AG04449 (cell line): Measurements from ENCODE around the gene CBY2.

Experiments
- CTCF ChIA-PET: fragments of 350-600 bp; formaldehyde crosslinking; extraction: SDS; loops from one replicate; lab custom pipeline; 2021; ENCODE audit warnings: antibody characterized with exemption; lab: Yijun Ruan, JAX
- POLR2A ChIA-PET: fragments of 400-600, 350-600 bp; formaldehyde crosslinking; extraction: SDS; loops from one replicate; lab custom pipeline; 2020; ENCODE audit warnings: antibody characterized with exemption, inconsistent platforms; lab: Yijun Ruan, JAX
- DNase-seq: peaks from one replicate; pipeline ENCODE4 v3.0.0-alpha.2; 2010; ENCODE audit warnings: low read depth, low spot score
- H3K4me3 ChIP-seq: 2 replicates; pipeline ENCODE4 v1.5.1; 2011; ENCODE audit warnings: low read depth, mild to moderate bottlenecking, control low read depth, low read length
- TF ChIP-seq, protein P1 (sequence below): IDR thresholded peaks from one replicate; pipeline ENCODE4 v1.5.1; 2011; ENCODE audit warnings: mild to moderate bottlenecking, moderate library complexity, low read length, control low read depth, inconsistent platforms; ENCODE audit not compliant: insufficient read depth; ENCODE audit errors: missing control alignments

The CBY2 gene

DNA sequence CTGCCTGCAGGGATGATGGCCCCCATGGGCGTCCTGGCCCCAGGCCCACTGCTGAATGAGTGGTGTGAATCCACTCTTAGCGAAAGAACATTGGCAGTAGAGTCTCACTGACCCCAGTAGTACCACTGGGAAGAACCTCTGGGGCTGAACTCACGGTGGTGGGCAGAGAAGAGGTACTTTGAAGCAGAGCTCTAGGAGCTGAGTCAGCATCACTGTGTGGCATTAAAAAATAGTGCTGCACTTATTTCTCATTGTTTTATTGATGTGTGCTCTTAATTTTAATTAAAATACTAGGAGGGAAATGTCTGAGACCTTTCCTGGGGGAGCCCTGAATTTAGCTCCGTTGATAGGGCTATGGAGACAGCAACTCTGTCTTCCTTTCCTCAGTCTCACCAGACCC lies 61.3 kb downstream of the CBY2 start:
- TF ChIP-seq, protein P1, sequence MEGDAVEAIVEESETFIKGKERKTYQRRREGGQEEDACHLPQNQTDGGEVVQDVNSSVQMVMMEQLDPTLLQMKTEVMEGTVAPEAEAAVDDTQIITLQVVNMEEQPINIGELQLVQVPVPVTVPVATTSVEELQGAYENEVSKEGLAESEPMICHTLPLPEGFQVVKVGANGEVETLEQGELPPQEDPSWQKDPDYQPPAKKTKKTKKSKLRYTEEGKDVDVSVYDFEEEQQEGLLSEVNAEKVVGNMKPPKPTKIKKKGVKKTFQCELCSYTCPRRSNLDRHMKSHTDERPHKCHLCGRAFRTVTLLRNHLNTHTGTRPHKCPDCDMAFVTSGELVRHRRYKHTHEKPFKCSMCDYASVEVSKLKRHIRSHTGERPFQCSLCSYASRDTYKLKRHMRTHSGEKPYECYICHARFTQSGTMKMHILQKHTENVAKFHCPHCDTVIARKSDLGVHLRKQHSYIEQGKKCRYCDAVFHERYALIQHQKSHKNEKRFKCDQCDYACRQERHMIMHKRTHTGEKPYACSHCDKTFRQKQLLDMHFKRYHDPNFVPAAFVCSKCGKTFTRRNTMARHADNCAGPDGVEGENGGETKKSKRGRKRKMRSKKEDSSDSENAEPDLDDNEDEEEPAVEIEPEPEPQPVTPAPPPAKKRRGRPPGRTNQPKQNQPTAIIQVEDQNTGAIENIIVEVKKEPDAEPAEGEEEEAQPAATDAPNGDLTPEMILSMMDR: no peak
- ChIA-PET CTCF (no interaction called here), POLR2A (no interaction called here)
- no peak overlapping the region for H3K4me3 ChIP-seq
- DNase-seq: no peak
